Fibroblast of gingiva (primary cell): Measurements from ENCODE around the gene C5AR1.
"Not testable (repeated sequence)": the region's sequence is repeated elsewhere in the genome, so short reads cannot be mapped to it uniquely, and the experiment has no call there.

Experiments used
- DNase-seq: peaks from one replicate; pipeline ENCODE4 v3.0.0-alpha.2; 2011; ENCODE audit warnings: low read depth

Gene C5AR1

GRCh38 chr19:47331931-47332547 is 22.4 kb downstream of the C5AR1 start, which contains the start of gene C5AR2:
Gene C5AR2 (plus strand): TSS chr19:47332175. CDS start chr19:47340800, 8,625 bp downstream.
- DNase-seq, result peak; percentile 78

- not testable (repeated sequence) for DNase-seq
These were observed 27.4 kb downstream of the C5AR1 start for GRCh38 chr19:47336765-47337718.

- no peak for DNase-seq
These were observed 29.7 kb downstream of the C5AR1 start for GRCh38 chr19:47339196-47339880.

GRCh38 chr19:47340477-47341208 is 31.0 kb downstream of the C5AR1 start:
- DNase-seq, result no peak

GRCh38 chr19:47341734-47342133 is 32.1 kb downstream of the C5AR1 start:
- DNase-seq, result no peak

- DNase-seq, result no peak
These were observed 33.6 kb downstream of the C5AR1 start for GRCh38 chr19:47343194-47343802.

- no peak for DNase-seq
These were observed 34.8 kb downstream of the C5AR1 start for GRCh38 chr19:47344425-47344824.

GRCh38 chr19:47346024-47346423 is 36.4 kb downstream of the C5AR1 start:
- DNase-seq, result not testable (repeated sequence)

GRCh38 chr19:47348819-47349795 is 39.4 kb downstream of the C5AR1 start, which contains the start of gene DHX34:
Gene DHX34 (plus strand): TSS chr19:47349315. CDS start chr19:47353031, 3,716 bp downstream.
- peak; percentile 99 for DNase-seq

GRCh38 chr19:47350630-47351029 is 41.0 kb downstream of the C5AR1 start:
- DNase-seq, result no peak

GRCh38 chr19:47351548-47351947 is 41.9 kb downstream of the C5AR1 start:
- peak; percentile 38 for DNase-seq

- DNase-seq, result no peak
These were observed 42.4 kb downstream of the C5AR1 start for GRCh38 chr19:47352095-47352494.

GRCh38 chr19:47353307-47353712 is 43.6 kb downstream of the C5AR1 start:
- no peak for DNase-seq

- no peak for DNase-seq
These were observed 47.2 kb downstream of the C5AR1 start for GRCh38 chr19:47356900-47357299.

- no peak for DNase-seq
These were observed 48.4 kb downstream of the C5AR1 start for GRCh38 chr19:47357788-47358680.

GRCh38 chr19:47358936-47359335 is 49.3 kb downstream of the C5AR1 start:
- DNase-seq, result no peak

- no peak for DNase-seq
These were observed 52.7 kb downstream of the C5AR1 start for GRCh38 chr19:47362321-47362720.

GRCh38 chr19:47363758-47364531 is 54.3 kb downstream of the C5AR1 start:
- peak; percentile 67 for DNase-seq
